Breast epithelium (tissue), 3 donors: ENCODE results near the gene TMEM8B.

Experiments
- POLR2A ChIP-seq: fragments of 450-650 bp; IDR thresholded peaks from one replicate; pipeline ENCODE4 v1.6.1; 2016; ENCODE audit warnings: antibody characterized with exemption, mild to moderate bottlenecking, moderate library complexity
- POLR2AphosphoS5 ChIP-seq, 3 donors: sonication (generic); formaldehyde crosslinking; IDR thresholded peaks; one replicate each; pipeline ENCODE4 v1.6.1; 2017; ENCODE audit warnings: antibody characterized with exemption in 3 of 3
- TF ChIP-seq, protein P1 (sequence below), 3 donors: fragments of 450-650 bp; IDR thresholded peaks; one replicate each; pipeline ENCODE4 v1.5.1; 2016 to 2017; ENCODE audit warnings: antibody characterized with exemption in 3 of 3, mild to moderate bottlenecking in 3 of 3, moderate library complexity in 3 of 3

- TF ChIP-seq, protein P1, sequence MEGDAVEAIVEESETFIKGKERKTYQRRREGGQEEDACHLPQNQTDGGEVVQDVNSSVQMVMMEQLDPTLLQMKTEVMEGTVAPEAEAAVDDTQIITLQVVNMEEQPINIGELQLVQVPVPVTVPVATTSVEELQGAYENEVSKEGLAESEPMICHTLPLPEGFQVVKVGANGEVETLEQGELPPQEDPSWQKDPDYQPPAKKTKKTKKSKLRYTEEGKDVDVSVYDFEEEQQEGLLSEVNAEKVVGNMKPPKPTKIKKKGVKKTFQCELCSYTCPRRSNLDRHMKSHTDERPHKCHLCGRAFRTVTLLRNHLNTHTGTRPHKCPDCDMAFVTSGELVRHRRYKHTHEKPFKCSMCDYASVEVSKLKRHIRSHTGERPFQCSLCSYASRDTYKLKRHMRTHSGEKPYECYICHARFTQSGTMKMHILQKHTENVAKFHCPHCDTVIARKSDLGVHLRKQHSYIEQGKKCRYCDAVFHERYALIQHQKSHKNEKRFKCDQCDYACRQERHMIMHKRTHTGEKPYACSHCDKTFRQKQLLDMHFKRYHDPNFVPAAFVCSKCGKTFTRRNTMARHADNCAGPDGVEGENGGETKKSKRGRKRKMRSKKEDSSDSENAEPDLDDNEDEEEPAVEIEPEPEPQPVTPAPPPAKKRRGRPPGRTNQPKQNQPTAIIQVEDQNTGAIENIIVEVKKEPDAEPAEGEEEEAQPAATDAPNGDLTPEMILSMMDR (IDR thresholded peaks at IDR 0.05): no peak
- TF ChIP-seq POLR2A (no peak), POLR2AphosphoS5 (IDR thresholded peaks at IDR 0.05) (no peak)
Observed at GRCh38 chr9:35852876-35853865, 24.1 kb downstream of the TMEM8B start.
